HepG2 (cell line): Measurements from ENCODE around the gene LATS2. TPM values are rescaled to one million over a fixed set of nuclear protein-coding genes. Genes with fewer than 3 reads are reported as not detected.

ENCODE experiments used
- ATAC-seq: fragments of 200-7000 bp; cut with Tn5 transposase; 3 replicates; pipeline ENCODE4 v1.9.1; 2020; ENCODE audit warnings: mild to moderate bottlenecking, moderate library complexity
- BruUV-seq: library from RNA; stranded (reverse); fragments of 400-500 nt; replicated peaks from 2 replicates; lab custom pipeline; 2021; lab: Mats Ljungman, UMichigan
- CTCF ChIA-PET: fragments of 300-600 bp; formaldehyde crosslinking; extraction: SDS; loops from one replicate; lab custom pipeline; 2021; ENCODE audit warnings: low total read pairs, inconsistent platforms, low intra/inter-chr PET ratio; lab: Yijun Ruan, JAX
- POLR2A ChIA-PET: fragments of 350-600 bp; sonication (Branson Sonifier 250); formaldehyde crosslinking; loops from one replicate; lab custom pipeline; 2020; ENCODE audit warnings: antibody characterized with exemption, inconsistent platforms; lab: Yijun Ruan, JAX
- DNase-seq: peaks from one replicate; pipeline ENCODE4 v3.0.0-alpha.2; 2015; ENCODE audit warnings: low spot score
- FAIRE-seq: peaks from 3 replicates; lab custom pipeline; 2011; peaks lifted over from hg19 to GRCh38; lab: Jason Lieb, UNC
- H2AFZ ChIP-seq: one replicate; pipeline ENCODE4 v1.6.1; 2011; ENCODE audit warnings: low read length, inconsistent platforms
- H3K27ac ChIP-seq: fragments of 300-600 bp; 3 replicates; pipeline ENCODE4 v1.8.0; 2011; ENCODE audit warnings: mixed run types, mild to moderate bottlenecking, mixed read lengths, low read length, inconsistent platforms; ENCODE audit not compliant: insufficient read depth; ENCODE audit errors: extremely low read length
- H3K27me3 ChIP-seq, 2 experiments: fragments of 200-600 bp in 1 of 2; 2 replicates in 1 of 2; 3 replicates in 1 of 2; pipeline versions ENCODE4 v1.6.0 to v1.8.0; 2011; ENCODE audit warnings: low read length in 2 of 2, mild to moderate bottlenecking in 2 of 2, moderate library complexity in 2 of 2, inconsistent platforms in 1 of 2; ENCODE audit not compliant: insufficient read depth in 2 of 2, control insufficient read depth in 1 of 2
- H3K36me3 ChIP-seq, 2 experiments: fragments of 200-600 bp in 1 of 2; replicated peaks in 1 of 2; 2 replicates in 1 of 2; 3 replicates in 1 of 2; pipeline versions ENCODE4 v1.5.1 to v1.8.0; 2011; ENCODE audit warnings: low read length in 2 of 2, inconsistent platforms in 1 of 2; ENCODE audit not compliant: insufficient read depth in 2 of 2, control insufficient read depth in 1 of 2
- H3K4me1 ChIP-seq: 2 replicates; pipeline ENCODE4 v1.5.1; 2012; ENCODE audit warnings: low read length, inconsistent platforms; ENCODE audit not compliant: insufficient read depth
- H3K4me2 ChIP-seq: 2 replicates; pipeline ENCODE4 v1.6.0; 2011; ENCODE audit warnings: low read depth, low read length, inconsistent platforms
- H3K4me3 ChIP-seq, 3 experiments: fragments of 200-600 bp in 1 of 3; sonication (generic), shearing (Covaris generic) in 1 of 3; replicated peaks in 1 of 3; 2 replicates each; pipeline ENCODE4 v1.5.1; 2011 to 2016; ENCODE audit warnings: low read length in 3 of 3, inconsistent platforms in 2 of 3, low read depth in 2 of 3, mild to moderate bottlenecking in 2 of 3, control low read depth in 1 of 3, mixed read lengths in 1 of 3; ENCODE audit not compliant: insufficient read depth in 1 of 3
- H3K79me2 ChIP-seq: one replicate; pipeline ENCODE4 v1.6.1; 2011; ENCODE audit warnings: low read length, inconsistent platforms; ENCODE audit not compliant: insufficient read depth
- H3K9ac ChIP-seq: 2 replicates; pipeline ENCODE4 v1.6.0; 2011; ENCODE audit warnings: mild to moderate bottlenecking, low read depth, low read length, inconsistent platforms; ENCODE audit not compliant: insufficient read depth
- H3K9me3 ChIP-seq: 2 replicates; pipeline ENCODE4 v1.5.1; 2012; ENCODE audit warnings: mild to moderate bottlenecking, low read length
- H4K20me1 ChIP-seq: 2 replicates; pipeline ENCODE4 v1.6.0; 2011; ENCODE audit warnings: inconsistent platforms, mild to moderate bottlenecking, low read length, moderate library complexity; ENCODE audit not compliant: insufficient read depth
- KMT2A ChIP-seq: sonication (generic); formaldehyde crosslinking; IDR thresholded peaks from 2 replicates; pipeline ENCODE4 v1.4.0; 2020; ENCODE audit warnings: missing genetic modification reagents
- NFYC ChIP-seq: IDR thresholded peaks from 2 replicates; pipeline ENCODE4 v1.6.1; 2016; ENCODE audit warnings: missing genetic modification reagents, missing compliant biosample characterization
- SKI ChIP-seq: fragments of 450-650 bp; IDR thresholded peaks from one replicate; pipeline ENCODE4 v1.6.1; 2018; ENCODE audit warnings: mild to moderate bottlenecking; ENCODE audit not compliant: partially characterized antibody
- ZIK1 ChIP-seq: sonication (generic); formaldehyde crosslinking; IDR thresholded peaks from 2 replicates; pipeline ENCODE4 v1.5.0; 2020; ENCODE audit warnings: mild to moderate bottlenecking, low read depth, missing genetic modification reagents, borderline replicate concordance
- ZKSCAN1 ChIP-seq: fragments of 150-350 bp; IDR thresholded peaks from 2 replicates; pipeline ENCODE4 v1.6.1; 2014; ENCODE audit warnings: low read length
- ZNF20 ChIP-seq: sonication (generic); formaldehyde crosslinking; IDR thresholded peaks from 2 replicates; pipeline ENCODE4 v1.4.0; 2020; ENCODE audit warnings: mild to moderate bottlenecking, moderate library complexity, missing genetic modification reagents
- ZNF326 ChIP-seq: sonication (generic); formaldehyde crosslinking; IDR thresholded peaks from 2 replicates; pipeline ENCODE4 v1.4.0; 2020; ENCODE audit warnings: missing genetic modification reagents, borderline replicate concordance
- ZNF644 ChIP-seq: IDR thresholded peaks from 2 replicates; pipeline ENCODE4 v1.6.1; 2016; ENCODE audit warnings: low read depth
- WGBS: methylation state at CpG from one replicate; pipeline ENCODE4 v1.1.6; 2017; ENCODE audit warnings: low lambda C conversion rate; 5-methylcytosine and 5-hydroxymethylcytosine counted together
- in situ Hi-C: cut with HindIII; loops from 2 replicates; pipeline ENCODE4 v1.10.0; 2017; ENCODE audit warnings: low pct_unique_long_range_greater_than_20kb; ENCODE audit not compliant: extremely low pct_ligation_motif_present
- intact Hi-C: fragments of 100-400 bp; cut with micrococcal nuclease; formaldehyde crosslinking; loops from one replicate; pipeline ENCODE4 v1.10.0; 2022; ENCODE audit not compliant: unreplicated experiment
- polyA plus RNA-seq, 8 experiments: library from polyadenylated mRNA; depleted of rRNA in 3 of 8; stranded (reverse) in 7 of 8; unstranded in 1 of 8; fragments of >200 nt; fragmentation: Illumina TruSeq in 4 of 8; extraction: Trizol in 4 of 8; gene quantifications; 2 replicates each; pipeline versions ENCODE4 v1.2.1 to v1.2.3, GENCODE V29; 2011 to 2016; ENCODE audit warnings: low read depth in 4 of 8, missing spikeins in 1 of 8, mixed read lengths in 1 of 8; ENCODE audit not compliant: insufficient read depth in 1 of 8
- total RNA-seq, 5 experiments: library from RNA; depleted of rRNA; stranded (reverse); fragments of >200 nt; fragmentation: Illumina TruSeq; extraction: Trizol; gene quantifications; 2 replicates each; pipeline ENCODE4 v1.2.3, GENCODE V29; 2016; ENCODE audit warnings: low read depth in 1 of 5
- TF ChIP-seq, protein P1 (sequence below): sonication (generic); formaldehyde crosslinking; IDR thresholded peaks from 2 replicates; pipeline ENCODE4 v1.5.1; 2020; ENCODE audit warnings: mild to moderate bottlenecking, missing genetic modification reagents, moderate library complexity
- TF ChIP-seq, protein P2 (sequence below), 2 experiments: sonication (generic) in 1 of 2; formaldehyde crosslinking in 1 of 2; IDR thresholded peaks; 2 replicates each; pipeline versions ENCODE4 v1.4.0 to v1.6.1; 2016 to 2020; ENCODE audit warnings: borderline replicate concordance in 1 of 2, low read depth in 1 of 2, mild to moderate bottlenecking in 1 of 2, missing genetic modification reagents in 1 of 2
- TF ChIP-seq, protein P3 (sequence below): sonication (generic); formaldehyde crosslinking; IDR thresholded peaks from 2 replicates; pipeline ENCODE4 v1.9.0; 2022; ENCODE audit warnings: low read depth, missing genetic modification reagents
- TF ChIP-seq, protein P4 (sequence below): IDR thresholded peaks from 2 replicates; pipeline ENCODE4 v1.6.1; 2016; ENCODE audit warnings: missing compliant biosample characterization, missing genetic modification reagents, borderline replicate concordance

Gene LATS2
- total and polyA plus RNA-seq, 2 of the 13 experiments (the other 11 are each of a cell fraction or from before 2014, with no cell fraction given): 7.3 to 8.5 TPM

DNA sequence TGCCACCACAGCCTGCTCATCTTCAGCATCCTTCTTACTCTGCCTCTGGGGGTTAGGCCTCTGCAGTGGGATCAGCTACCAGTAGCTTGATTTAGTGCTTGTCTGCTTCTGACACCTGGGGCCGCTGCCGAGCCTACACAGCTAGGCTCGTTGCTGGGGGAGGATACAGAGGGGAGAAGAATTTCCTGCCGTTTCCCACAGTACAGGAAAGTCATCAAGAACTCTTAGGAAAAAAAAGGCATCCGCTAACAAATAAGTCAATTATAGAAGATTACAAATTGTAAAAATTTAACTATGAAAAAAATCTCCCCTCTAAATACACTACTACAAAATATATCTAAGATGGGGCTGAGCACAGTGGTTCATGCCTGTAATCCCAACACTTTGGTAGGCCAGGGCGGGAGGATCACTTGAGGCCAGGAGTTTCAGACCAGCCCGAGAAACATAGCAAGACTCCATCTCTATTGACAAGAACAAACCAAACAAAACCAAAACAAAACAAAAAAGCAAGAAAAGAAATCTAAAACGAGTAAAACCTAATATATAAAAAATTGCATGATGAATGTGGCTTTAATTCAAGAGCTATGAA is 26.7 kb downstream of the LATS2 start:
- no peak overlapping the region for H3K4me2 ChIP-seq
- in situ Hi-C loops: no loop called here
- TF ChIP-seq, protein P1, sequence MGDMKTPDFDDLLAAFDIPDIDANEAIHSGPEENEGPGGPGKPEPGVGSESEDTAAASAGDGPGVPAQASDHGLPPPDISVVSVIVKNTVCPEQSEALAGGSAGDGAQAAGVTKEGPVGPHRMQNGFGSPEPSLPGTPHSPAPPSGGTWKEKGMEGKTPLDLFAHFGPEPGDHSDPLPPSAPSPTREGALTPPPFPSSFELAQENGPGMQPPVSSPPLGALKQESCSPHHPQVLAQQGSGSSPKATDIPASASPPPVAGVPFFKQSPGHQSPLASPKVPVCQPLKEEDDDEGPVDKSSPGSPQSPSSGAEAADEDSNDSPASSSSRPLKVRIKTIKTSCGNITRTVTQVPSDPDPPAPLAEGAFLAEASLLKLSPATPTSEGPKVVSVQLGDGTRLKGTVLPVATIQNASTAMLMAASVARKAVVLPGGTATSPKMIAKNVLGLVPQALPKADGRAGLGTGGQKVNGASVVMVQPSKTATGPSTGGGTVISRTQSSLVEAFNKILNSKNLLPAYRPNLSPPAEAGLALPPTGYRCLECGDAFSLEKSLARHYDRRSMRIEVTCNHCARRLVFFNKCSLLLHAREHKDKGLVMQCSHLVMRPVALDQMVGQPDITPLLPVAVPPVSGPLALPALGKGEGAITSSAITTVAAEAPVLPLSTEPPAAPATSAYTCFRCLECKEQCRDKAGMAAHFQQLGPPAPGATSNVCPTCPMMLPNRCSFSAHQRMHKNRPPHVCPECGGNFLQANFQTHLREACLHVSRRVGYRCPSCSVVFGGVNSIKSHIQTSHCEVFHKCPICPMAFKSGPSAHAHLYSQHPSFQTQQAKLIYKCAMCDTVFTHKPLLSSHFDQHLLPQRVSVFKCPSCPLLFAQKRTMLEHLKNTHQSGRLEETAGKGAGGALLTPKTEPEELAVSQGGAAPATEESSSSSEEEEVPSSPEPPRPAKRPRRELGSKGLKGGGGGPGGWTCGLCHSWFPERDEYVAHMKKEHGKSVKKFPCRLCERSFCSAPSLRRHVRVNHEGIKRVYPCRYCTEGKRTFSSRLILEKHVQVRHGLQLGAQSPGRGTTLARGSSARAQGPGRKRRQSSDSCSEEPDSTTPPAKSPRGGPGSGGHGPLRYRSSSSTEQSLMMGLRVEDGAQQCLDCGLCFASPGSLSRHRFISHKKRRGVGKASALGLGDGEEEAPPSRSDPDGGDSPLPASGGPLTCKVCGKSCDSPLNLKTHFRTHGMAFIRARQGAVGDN (CRISPR knock-in tag): no peak
- TF ChIP-seq ZIK1 (CRISPR knock-in tag): no peak
- no peak for TF ChIP-seq ZNF20
- TF ChIP-seq NFYC (CRISPR knock-in tag): no peak
- TF ChIP-seq, protein P2, sequence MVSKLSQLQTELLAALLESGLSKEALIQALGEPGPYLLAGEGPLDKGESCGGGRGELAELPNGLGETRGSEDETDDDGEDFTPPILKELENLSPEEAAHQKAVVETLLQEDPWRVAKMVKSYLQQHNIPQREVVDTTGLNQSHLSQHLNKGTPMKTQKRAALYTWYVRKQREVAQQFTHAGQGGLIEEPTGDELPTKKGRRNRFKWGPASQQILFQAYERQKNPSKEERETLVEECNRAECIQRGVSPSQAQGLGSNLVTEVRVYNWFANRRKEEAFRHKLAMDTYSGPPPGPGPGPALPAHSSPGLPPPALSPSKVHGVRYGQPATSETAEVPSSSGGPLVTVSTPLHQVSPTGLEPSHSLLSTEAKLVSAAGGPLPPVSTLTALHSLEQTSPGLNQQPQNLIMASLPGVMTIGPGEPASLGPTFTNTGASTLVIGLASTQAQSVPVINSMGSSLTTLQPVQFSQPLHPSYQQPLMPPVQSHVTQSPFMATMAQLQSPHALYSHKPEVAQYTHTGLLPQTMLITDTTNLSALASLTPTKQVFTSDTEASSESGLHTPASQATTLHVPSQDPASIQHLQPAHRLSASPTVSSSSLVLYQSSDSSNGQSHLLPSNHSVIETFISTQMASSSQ (IDR thresholded peaks at IDR 0.05; ENCODE audit: low read depth): no peak
- TF ChIP-seq, protein P2 (CRISPR knock-in tag; IDR thresholded peaks at IDR 0.05; ENCODE audit: borderline replicate concordance): no peak
- no peak for TF ChIP-seq ZNF326 (CRISPR knock-in tag)
- no peak for TF ChIP-seq KMT2A (CRISPR knock-in tag)
- no peak for TF ChIP-seq ZKSCAN1
- TF ChIP-seq, protein P3, sequence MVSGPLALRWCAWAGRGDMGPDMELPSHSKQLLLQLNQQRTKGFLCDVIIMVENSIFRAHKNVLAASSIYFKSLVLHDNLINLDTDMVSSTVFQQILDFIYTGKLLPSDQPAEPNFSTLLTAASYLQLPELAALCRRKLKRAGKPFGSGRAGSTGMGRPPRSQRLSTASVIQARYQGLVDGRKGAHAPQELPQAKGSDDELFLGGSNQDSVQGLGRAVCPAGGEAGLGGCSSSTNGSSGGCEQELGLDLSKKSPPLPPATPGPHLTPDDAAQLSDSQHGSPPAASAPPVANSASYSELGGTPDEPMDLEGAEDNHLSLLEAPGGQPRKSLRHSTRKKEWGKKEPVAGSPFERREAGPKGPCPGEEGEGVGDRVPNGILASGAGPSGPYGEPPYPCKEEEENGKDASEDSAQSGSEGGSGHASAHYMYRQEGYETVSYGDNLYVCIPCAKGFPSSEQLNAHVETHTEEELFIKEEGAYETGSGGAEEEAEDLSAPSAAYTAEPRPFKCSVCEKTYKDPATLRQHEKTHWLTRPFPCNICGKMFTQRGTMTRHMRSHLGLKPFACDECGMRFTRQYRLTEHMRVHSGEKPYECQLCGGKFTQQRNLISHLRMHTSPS (CRISPR knock-in tag): no peak
- TF ChIP-seq, protein P4, sequence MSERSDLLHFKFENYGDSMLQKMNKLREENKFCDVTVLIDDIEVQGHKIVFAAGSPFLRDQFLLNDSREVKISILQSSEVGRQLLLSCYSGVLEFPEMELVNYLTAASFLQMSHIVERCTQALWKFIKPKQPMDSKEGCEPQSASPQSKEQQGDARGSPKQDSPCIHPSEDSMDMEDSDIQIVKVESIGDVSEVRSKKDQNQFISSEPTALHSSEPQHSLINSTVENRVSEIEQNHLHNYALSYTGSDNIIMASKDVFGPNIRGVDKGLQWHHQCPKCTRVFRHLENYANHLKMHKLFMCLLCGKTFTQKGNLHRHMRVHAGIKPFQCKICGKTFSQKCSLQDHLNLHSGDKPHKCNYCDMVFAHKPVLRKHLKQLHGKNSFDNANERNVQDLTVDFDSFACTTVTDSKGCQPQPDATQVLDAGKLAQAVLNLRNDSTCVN (CRISPR knock-in tag): no peak
- TF ChIP-seq SKI: no peak
- no peak for TF ChIP-seq ZNF644 (CRISPR knock-in tag)

More for the DNA sequence above, 26.7 kb downstream of the LATS2 start:
- Histone ChIP-seq H2AFZ (no peak overlapping the region), H4K20me1 (peaks cover 27% of the 10 kb centered on the region), H3K9me3 (no peaks in the 10 kb centered on the region), H3K9ac (no peak overlapping the region), H3K4me3 (no peak overlapping the region), H3K27ac (no peak overlapping the region), H3K27me3 (no peaks in the 10 kb centered on the region), H3K36me3 (peaks cover 3 to 21% of the 10 kb centered on the region in 2 experiments; a peak in 4 of 5 replicates), H3K79me2 (peaks cover 82% of the 10 kb centered on the region), H3K4me1 (peaks cover 17% of the 10 kb centered on the region)
- DNase-seq (no peak), ATAC-seq (no peak; the same call in 1 of the 3 replicates), FAIRE-seq (no peak)
- BruUV-seq: no TSS peak
- intact Hi-C loops: no loop called here
- POLR2A ChIA-PET: no interaction called here
- CTCF ChIA-PET: no interaction called here
- WGBS: 88% methylated on average over 8 of the region's 8 CpGs
